Endothelial cell of umbilical vein (primary cell): ENCODE data around the gene EPB41L2.

Experiments
- CTCF ChIP-seq, 2 donors: IDR thresholded peaks; 1 replicate in 1 of 2; 2 replicates in 1 of 2; pipeline ENCODE4 v1.5.1; 2011; ENCODE audit warnings: low read length in 2 of 2, mild to moderate bottlenecking in 2 of 2, moderate library complexity in 2 of 2, control low read depth in 1 of 2, inconsistent platforms in 1 of 2, low read depth in 1 of 2; ENCODE audit not compliant: insufficient read depth in 1 of 2; ENCODE audit errors: extremely low read depth in 1 of 2
- EZH2 ChIP-seq: IDR thresholded peaks from 2 replicates; pipeline ENCODE4 v1.6.1; 2012; ENCODE audit warnings: borderline replicate concordance, low read depth, mild to moderate bottlenecking, moderate library complexity, low read length, inconsistent platforms; ENCODE audit not compliant: severe bottlenecking
- FOS ChIP-seq: IDR thresholded peaks from 2 replicates; pipeline ENCODE4 v1.6.1; 2011; ENCODE audit warnings: mild to moderate bottlenecking, low read length, moderate library complexity, borderline replicate concordance; ENCODE audit not compliant: insufficient read depth
- GATA2 ChIP-seq: IDR thresholded peaks from 2 replicates; pipeline ENCODE4 v1.7.0; 2011; ENCODE audit warnings: low read depth, mild to moderate bottlenecking, moderate library complexity, mixed read lengths, low read length; ENCODE audit not compliant: insufficient read length, insufficient read depth
- JUN ChIP-seq: IDR thresholded peaks from 2 replicates; pipeline ENCODE4 v1.6.1; 2011; ENCODE audit warnings: borderline replicate concordance, low read depth; ENCODE audit not compliant: insufficient read length, insufficient read depth
- MAX ChIP-seq: IDR thresholded peaks from 2 replicates; pipeline ENCODE4 v1.6.1; 2011; ENCODE audit not compliant: insufficient read depth, insufficient read length
- POLR2A ChIP-seq: IDR thresholded peaks from 2 replicates; pipeline ENCODE4 v1.6.1; 2012; ENCODE audit warnings: low read depth, mild to moderate bottlenecking, control low read depth, low read length
- POLR2AphosphoS5 ChIP-seq: IDR thresholded peaks from 2 replicates; pipeline ENCODE4 v1.6.1; 2012; ENCODE audit warnings: low read depth, mild to moderate bottlenecking, control low read depth, low read length, moderate library complexity; ENCODE audit not compliant: insufficient read depth

- no peak for TF ChIP-seq MAX
- no peak for TF ChIP-seq CTCF (IDR thresholded peaks at IDR 0.05; ENCODE audit: extremely low read depth in 1 of 2, insufficient read depth in 1 of 2, low read depth in 1 of 2, low read length in 2 of 2)
- TF ChIP-seq EZH2: no peak
- TF ChIP-seq POLR2A: no peak
- TF ChIP-seq POLR2AphosphoS5: no peak
- TF ChIP-seq JUN: no peak
- no peak for TF ChIP-seq GATA2
- TF ChIP-seq FOS: no peak
Measured at GRCh38 chr6:131029626-131030297, 33.3 kb downstream of the EPB41L2 start.
